ENCODE measurements around the gene TSHZ2.

GRCh38 chr20:53072923-53073579 lies 100.9 kb downstream of the TSHZ2 start:
- TF ChIP-seq CTCF (IDR thresholded peaks at IDR 0.05): no peak
- TF ChIP-seq POLR2A (IDR thresholded peaks at IDR 0.05): no peak

All from heart left ventricle (tissue), 13 donors.